NCI-H2107 treated with DMSO at 0.1 percent for 48 hours (cell line): ENCODE measurements around the gene JPH4.

Source experiments
- DNase-seq: peaks from one replicate; lab custom pipeline; 2025; ENCODE audit not compliant: unreplicated experiment; lab: John Stamatoyannopoulos, UW

Gene JPH4

GRCh38 chr14:23580948-23581281 is 2.3 kb upstream of the JPH4 start:
- DNase-seq: no peak

GRCh38 chr14:23580152-23580926 is 1.7 kb upstream of the JPH4 start:
- no peak for DNase-seq

- DNase-seq: no peak
Measured at GRCh38 chr14:23579739-23580138, 1.1 kb upstream of the JPH4 start.

DNA sequence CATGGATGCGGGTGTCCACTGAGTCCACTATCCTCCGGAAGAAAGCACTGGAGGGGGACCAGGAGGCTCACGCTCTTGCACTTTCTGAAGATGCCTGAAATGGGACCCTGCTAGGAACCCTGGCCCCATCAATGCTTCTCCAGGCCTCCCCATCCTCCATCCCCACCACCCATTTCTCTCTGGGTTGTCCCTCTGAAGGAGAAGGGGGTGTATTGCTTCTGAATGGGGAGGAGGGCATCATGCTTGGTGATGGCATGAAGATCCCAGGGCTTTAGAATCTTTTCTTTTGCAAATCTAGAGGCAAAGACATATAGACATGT is 681 bp upstream of the JPH4 start:
- DNase-seq: no peak

DNA sequence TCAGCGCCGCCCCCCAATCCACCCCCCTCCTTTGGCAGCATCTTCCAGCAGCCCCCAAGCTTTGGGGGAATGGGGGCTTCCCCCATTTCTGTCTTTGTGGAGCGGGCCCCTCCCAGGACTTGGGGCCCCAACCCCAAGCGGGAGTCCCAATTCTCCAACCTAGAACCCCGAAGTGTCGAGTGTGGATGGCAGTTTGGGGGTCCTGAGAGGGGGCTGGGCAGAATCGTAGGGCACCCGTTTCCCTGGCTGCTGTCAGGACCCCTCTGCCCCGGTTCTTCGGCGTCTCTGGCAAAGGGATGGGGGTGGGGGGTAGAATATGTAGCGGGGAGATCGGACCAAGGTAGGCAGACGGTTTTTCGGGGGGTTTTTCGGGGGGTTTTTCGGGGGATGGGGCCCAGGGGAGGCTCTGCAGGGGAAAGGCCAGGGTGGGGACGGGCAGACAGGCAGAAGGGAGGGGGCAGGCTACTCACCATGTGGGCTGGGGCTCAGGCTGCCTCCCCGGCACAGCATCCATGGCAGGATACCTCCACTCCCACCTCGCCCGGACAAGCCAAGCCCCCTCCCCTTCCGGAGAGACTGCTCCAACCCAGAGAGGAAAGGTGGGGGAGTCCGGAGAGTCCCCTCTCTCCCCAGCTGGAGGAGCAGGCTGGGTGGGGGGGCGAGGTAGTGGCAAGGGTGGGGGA is 739 bp downstream of the JPH4 start:
- no peak for DNase-seq

DNA sequence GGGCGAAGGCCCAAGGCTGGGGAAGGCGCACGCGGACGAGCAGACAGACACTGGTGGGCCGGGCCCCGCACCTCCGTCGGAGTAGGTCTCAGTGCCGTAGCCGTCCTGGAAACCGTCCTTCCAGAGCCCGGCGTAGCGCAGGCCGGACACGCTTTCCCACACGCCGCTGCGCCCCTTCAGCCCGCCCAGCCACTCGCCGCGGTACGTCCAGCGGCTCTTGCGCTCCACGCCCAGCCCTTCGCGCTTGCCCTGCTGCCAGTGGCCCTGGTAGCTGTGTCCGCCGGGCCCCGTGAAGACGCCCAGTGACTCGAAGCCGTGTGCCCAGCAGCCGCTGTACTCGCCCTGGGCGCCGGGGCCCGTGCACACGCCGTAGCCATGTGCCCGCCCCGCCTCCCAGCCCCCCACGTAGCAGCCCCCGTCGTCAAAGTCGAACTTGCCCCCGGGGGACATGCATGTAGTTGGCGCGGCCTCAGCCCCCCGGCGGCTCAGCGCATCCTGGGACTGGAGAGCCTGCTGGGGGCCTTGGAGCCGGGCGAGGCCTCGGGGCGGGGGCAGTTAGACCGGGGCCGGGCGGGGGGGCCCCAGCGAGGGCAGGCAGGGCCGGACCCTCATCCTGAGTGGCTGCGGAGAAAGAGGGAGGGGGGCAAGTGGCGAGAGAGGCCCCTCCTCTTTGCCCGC is 1.4 kb downstream of the JPH4 start:
- DNase-seq: no peak

DNA sequence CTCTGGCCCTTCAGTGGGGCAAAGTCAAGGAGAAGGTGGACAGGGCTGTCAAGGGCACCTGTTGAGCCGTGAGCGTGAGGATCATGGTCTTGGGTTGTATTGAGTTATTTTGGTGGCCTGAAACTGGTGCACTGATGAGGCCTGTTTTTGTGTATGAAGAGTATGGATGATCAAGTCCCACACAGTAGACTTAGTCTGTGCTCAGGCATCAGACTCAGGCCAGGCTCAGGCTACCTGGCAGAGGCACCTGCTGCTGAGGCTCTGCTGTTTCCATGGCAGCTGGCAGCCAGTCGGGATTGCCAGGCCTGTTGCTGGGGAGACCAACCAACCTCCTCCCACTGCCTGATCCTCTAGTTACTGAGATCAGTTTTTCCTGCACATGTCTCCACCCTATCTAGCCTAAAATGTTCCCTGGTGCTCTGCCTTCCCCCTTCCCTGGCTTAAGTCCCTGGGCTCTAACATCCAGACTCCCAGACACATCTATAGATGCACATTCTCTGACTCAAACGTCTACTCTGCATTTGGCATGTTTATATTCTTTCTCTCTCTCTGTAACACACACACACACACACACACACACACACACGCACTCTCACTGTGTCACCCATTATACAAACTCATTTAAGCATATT is 5.1 kb downstream of the JPH4 start:
- DNase-seq: peak; percentile 80

DNA sequence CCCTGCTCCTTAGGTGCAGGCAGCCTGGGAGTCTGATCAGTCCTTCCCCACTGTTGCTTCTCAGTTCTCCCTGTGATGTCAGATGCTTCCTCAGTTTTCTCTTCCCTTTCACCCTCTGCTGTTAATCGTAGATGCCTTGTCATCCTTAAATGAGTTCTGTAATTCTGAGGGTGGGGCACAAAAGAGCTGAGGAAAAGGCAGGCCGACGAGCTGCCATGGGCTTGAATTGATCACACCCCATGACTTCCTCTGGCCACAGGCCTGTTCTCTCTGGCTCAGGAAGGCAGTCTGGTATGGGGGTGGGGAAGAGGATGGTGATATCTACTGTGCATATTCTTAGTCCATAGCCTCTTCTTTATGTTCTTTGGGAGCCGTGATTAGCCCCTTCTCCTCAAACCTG is 5.8 kb downstream of the JPH4 start:
- DNase-seq: no peak

DNA sequence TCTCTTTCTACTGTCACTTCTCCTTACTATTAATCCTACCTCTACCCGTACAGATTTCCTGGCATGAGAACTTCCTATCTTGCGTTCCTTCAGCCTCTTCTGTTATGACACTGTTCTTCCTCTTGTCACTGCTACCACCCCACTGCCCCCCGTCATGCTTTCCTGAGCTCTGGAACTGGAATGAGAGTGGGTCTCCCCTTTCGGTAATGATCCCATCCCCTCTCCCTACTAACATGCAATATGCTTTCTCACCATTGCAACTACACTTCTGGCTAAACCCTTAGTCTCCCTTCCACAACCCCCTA is 6.1 kb downstream of the JPH4 start:
- DNase-seq: no peak

- DNase-seq: no peak
Measured at GRCh38 chr14:23571701-23572523, 6.7 kb downstream of the JPH4 start.

- DNase-seq: no peak
Measured at GRCh38 chr14:23570806-23571483, 7.6 kb downstream of the JPH4 start.

DNA sequence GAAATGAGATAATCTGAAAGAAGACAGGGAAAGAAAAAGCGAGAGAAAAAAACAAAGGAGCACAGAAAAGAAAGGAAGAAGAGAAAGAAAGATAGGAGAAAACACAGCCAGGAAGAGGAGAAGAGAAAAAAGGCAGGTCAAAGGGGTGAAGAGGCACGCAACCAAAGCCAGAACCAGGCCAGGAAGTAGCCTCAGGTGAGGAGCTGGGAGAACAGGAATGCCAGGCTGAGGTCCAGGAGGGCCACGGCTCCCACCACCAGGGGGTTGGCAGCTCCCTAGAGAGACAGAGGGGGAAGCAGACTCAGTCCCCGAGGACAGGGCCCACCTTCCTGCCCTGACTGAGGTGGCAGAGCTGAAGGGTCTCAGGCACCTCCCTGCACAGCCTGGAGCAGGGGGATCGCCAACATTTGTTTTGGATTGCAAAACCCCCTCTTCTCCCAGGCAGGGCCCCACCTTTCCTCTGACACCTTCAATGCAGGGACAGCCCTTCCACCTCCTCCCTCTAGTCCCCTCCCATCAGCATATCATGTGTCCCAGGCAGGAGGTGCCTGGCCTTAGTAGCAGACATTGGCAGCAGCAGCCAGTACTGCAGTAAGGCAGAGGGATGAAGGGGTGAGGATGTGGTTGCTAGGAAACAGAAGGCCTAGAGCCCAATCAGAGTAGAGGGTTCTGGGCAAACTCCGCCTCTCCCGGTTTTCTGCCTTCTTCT is 9.0 kb downstream of the JPH4 start:
- peak; percentile 91 for DNase-seq

GRCh38 chr14:23568600-23569331 is 9.8 kb downstream of the JPH4 start:
- DNase-seq: no peak

GRCh38 chr14:23568021-23568599 is 10.5 kb downstream of the JPH4 start:
- no peak for DNase-seq

DNA sequence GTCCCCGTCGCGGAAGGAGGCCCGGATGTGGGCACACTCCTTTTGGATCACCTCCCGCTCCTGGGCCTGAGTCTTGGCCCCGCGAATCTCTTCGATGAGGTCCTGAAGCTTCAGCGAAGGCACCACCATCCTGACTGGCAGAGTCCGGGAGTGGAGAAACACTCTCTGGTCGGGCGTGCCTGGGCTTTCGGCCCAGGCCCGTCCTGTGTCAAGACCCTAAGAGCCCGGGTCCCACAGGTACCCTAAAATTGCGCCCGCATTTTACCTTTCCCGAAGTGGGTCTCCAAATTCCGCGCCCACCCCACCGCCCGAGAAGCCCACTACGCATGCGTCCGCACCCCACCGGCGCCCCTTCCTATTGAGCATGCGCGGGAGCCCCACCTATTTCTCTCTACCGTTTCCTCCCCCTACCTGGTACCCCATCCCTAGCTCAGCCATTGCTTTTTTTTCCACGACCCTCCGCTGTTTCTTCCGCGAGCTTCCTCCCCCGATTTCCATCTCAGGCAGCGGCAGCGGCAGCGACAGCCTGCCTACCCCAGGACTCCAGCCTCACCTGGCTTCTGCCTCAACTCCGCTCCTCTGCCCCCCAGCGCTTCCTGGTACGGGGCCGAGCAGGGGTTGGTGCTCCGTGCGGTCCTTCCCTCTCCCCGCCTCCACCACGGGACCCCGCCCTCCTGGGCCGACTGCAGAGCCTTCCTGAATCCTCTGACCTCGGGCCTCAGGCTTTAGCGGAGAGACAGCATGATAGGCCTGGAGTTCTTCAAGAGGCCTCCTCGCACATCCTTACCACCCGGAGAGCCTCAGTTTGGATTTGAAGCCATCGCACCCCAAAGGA is 11.2 kb downstream of the JPH4 start, which contains the start of gene AP1G2:
Gene AP1G2, minus strand, starts transcription at position 606 of the 835 bp plus-strand sequence. Its CDS starts 477 bp downstream, at position 129.
- DNase-seq: peak; percentile 88

- DNase-seq: no peak
Measured at GRCh38 chr14:23566778-23567185, 11.8 kb downstream of the JPH4 start.

GRCh38 chr14:23566112-23566777 is 12.3 kb downstream of the JPH4 start:
- no peak for DNase-seq
